ENCODE measurements around the gene CIDEC.

CIDEC gene, protein sequence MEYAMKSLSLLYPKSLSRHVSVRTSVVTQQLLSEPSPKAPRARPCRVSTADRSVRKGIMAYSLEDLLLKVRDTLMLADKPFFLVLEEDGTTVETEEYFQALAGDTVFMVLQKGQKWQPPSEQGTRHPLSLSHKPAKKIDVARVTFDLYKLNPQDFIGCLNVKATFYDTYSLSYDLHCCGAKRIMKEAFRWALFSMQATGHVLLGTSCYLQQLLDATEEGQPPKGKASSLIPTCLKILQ

DNA sequence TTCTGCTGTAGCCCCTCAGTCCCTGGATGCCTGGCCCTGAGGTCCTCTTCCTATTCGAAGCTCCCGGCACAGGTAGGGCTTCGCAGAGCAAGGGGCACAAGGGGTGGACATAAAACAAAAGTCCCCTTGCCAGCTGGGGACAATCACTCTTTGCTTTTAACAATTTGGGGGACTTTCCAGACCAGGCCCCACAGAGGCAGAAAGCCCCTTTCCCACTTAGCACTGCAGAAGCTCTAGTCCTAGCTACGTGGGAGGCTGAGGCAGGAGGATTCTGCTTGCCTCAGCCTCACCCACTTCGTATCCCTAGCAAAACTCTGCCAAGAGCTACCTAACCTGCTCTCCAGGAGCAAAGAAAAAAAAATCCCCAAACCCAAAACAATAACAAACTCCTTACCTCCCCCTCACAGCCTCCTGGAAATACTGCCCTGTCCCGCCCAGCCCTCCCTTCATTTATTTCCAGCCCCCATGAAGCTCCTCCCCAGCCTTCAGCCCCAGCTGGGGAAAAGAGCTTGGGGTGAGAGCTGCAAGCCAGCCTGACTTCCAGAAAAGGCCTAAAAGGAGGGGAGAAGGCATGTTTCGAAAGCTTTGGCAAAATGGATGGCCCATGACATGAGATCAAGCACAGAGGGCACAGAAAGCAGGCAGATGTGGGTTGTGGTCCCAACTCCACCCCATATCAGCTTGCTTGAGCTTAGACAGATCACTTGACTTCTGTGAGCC lies at the start of gene CIDEC:
Gene CIDEC (minus strand): TSS at position 424 of the 720 bp plus-strand sequence. CDS start 1,767 bp downstream, outside the sequence.
- no peak for DNase-seq (ENCODE audit: low spot score)

DNA sequence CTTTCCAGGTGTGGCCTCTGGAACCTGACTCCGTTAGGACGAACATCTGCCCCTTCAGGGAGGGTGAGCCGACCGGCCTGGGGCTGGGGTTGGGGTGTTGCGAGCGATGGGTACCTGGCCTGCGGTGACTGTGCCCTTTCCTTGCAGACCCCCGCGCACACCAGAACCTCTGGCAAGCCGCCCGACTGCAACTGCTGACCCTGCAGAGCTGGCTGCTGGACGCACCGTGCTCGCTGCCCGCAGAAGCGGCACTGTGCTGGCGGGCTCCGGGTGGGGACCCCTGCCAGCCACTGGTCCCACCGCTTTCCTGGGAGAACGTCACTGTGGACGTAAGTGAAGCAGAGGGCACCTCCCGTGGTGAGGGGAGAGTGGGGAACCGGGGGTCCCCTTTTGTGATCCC lies 48.1 kb upstream of the CIDEC start:
- no peak for DNase-seq (ENCODE audit: low spot score)

DNA sequence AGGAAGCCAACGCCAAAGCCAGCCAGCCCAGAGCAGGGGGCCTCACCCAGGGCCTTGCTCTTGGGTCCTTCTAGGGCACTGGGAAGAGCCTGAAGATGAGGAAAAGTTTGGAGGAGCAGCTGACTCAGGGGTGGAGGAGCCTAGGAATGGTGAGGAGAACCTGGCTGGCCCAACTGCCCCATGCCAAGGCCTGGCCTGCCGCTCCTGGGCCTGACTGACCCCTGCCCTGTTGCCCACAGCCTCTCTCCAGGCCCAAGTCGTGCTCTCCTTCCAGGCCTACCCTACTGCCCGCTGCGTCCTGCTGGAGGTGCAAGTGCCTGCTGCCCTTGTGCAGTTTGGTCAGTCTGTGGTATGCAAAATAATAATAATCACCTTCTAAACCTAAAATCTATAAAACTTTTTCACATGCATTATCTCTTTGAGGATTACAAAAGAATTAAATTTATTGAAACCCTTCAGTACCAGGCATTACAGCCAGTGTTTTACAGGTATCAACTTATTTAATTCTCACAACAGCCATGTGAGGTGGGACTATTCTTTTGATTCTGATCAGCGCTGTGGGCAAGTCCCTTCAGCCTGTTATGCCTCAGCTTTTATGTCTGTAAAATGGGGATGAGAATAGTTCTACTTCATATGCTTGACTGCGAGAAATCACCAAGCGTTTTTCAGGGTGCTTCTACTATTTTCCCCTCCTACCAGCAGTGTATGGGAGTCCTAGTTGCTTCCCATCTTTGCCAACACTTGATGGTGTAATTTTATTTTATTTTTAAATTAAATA lies 38.4 kb upstream of the CIDEC start:
- no peak for DNase-seq (ENCODE audit: low spot score)

DNA sequence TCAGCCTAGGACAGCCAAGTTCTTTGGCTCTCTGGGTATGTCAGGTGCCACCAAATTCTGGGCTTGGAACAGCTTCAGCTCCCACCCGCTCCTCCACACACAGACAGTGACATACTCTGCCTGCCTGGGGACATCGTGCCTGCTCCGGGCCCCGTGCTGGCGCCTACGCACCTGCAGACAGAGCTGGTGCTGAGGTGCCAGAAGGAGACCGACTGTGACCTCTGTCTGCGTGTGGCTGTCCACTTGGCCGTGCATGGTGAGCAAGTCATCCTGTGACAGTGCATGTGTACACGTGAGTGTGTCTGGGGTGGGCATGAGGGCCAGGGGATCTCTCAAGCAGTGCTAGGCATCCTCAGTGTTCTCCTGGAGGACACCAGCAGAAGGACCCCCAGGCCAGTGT lies 37.8 kb upstream of the CIDEC start:
- no peak for DNase-seq (ENCODE audit: low spot score)

DNA sequence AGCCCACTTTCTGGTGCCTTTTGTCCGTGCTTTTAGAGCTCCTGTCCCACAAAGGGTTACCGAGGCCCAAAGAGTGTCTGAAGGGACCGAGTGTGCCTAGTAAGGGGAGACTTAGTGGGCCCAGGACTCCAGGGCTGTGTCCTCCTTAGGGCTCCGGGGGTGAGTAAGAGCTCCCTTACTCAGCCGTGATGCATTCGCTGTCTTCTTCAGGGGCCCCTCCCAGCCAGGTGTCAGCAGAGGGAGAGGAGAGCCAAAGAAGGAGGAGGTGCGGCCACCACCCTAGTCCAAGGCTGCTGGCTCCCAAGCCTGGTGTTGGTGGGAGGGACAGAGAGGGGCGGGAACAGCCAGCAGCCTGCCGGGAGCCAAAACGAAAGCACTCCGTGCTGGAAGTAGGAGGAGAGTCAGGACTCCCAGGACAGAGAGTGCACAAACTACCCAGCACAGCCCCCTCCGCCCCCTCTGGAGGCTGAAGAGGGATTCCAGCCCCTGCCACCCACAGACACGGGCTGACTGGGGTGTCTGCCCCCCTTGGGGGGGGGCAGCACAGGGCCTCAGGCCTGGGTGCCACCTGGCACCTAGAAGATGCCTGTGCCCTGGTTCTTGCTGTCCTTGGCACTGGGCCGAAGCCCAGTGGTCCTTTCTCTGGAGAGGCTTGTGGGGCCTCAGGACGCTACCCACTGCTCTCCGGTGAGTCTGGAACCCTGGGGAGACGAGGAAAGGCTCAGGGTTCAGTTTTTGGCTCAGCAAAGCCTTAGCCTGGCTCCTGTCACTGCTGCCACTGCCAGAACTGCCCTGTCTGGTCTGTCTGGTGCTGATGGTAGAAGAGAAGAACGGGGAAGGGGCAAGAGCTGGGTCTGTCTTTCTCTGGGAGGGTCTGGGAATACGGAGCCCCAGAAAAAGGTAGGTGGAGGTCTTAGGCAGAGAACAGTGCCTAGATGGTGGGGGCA lies 37.0 kb upstream of the CIDEC start, which contains the start of gene IL17RC:
Gene IL17RC (plus strand): TSS at position 365 of the 947 bp plus-strand sequence. CDS start 218 bp downstream, at position 583.
- DNase-seq (ENCODE audit: low spot score): peak; percentile 42

DNA sequence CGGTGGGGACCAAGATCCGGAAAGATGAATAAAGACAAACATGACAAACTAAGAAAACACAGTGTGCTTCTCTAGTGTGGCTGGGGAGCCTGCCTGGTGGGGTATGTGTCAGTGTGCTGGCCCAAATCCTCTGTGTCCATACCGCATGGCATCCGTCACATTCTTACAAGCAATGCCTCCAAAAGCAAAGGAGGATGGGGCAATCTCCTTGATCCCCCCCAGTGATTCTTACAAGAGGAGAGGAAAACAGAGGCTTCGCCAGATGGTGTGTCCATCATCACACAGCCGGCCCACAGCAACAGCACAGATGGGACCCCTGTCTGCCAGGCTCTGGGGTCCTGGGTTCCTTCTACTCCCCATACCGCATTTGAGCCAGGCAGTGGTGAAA lies 36.3 kb upstream of the CIDEC start:
- peak; percentile 9 for DNase-seq (ENCODE audit: low spot score)

DNA sequence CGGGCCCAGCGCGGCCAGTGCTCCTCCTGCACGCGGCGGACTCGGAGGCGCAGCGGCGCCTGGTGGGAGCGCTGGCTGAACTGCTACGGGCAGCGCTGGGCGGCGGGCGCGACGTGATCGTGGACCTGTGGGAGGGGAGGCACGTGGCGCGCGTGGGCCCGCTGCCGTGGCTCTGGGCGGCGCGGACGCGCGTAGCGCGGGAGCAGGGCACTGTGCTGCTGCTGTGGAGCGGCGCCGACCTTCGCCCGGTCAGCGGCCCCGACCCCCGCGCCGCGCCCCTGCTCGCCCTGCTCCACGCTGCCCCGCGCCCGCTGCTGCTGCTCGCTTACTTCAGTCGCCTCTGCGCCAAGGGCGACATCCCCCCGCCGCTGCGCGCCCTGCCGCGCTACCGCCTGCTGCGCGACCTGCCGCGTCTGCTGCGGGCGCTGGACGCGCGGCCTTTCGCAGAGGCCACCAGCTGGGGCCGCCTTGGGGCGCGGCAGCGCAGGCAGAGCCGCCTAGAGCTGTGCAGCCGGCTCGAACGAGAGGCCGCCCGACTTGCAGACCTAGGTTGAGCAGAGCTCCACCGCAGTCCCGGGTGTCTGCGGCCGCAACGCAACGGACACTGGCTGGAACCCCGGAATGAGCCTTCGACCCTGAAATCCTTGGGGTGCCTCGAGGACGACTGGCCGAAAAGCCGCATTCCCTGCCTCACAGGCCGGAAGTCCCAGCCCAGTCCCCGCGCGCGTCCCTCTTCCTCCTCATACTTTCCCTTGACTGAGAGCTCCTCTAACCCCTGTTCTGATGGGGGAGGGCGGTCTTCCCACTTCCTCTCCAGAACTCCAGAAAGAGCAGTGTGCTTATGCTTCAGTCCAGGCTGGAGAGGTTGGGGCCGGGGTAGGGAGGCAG lies 35.4 kb upstream of the CIDEC start:
- DNase-seq (ENCODE audit: low spot score): peak; percentile 36

DNA sequence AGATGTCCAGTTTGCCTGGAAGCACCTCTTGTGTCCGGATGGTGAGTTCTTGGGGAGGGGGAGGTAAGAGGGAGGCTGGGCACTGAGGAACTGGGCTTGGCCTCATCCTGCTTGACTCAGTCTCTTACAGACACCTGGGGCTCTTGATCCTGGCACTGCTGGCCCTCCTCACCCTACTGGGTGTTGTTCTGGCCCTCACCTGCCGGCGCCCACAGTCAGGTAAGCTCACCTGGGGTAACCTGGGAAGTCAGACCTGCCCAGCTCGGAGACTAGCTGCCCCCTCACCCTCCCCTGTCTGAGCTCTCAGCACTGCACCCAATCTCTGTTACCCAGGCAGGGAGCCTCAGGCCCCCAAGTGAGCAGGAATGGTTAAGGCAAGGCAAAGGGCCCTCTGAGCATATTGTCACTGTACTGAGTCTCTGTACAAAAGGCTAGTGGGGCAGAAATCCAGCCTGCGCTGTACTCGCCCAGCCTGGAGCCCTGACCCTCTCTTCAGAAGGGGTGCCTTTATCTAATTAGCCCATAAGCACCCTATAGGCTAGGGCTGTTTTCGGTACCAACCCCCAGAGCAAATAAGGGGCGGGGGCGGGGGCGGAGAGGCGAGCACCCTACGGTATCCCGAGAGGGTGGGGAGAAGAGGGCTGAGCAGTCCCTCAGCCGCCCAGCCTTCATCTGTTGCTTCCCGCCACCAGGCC lies 34.7 kb upstream of the CIDEC start:
- DNase-seq (ENCODE audit: low spot score): no peak

DNA sequence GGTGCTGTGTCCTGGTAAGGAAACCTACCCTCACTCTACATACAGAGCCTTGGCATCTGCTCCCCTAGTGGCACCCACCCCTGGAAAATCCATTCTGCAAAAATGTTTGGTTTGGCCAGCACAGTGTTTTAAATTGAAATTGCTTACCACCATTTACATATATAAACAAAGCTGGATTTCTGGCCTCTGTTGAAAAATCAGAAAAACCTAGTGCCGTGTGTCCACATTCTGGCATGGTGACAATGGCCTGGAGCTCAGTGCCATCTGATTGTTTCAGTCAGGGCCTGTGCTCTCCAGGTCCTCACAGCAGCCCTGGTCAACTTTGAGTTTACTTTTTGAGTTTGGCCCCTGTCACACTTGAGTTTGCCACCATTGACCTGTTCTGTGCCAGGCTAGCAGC lies 34.0 kb upstream of the CIDEC start:
- no peak for DNase-seq (ENCODE audit: low spot score)

DNA sequence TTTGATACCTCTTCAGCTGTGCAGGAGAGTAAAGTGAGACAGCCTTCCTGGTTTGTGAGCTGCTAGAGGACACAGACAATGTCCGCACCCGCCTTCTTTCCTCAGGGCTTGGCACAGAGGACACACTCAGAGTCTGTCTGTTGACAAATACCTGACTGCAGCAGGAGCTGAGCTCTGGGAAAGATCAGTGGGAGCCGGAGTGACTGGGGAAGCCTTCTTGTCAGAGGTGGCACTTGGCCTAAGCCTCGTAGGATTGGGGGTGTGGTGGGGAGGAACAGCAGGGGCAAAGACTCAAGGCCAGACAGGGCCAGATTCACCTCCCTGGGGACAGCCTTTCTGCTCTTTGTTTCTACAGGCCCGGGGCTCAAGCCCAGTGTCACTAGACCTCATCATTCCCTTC lies 33.5 kb upstream of the CIDEC start:
- no peak for DNase-seq (ENCODE audit: low spot score)

DNA sequence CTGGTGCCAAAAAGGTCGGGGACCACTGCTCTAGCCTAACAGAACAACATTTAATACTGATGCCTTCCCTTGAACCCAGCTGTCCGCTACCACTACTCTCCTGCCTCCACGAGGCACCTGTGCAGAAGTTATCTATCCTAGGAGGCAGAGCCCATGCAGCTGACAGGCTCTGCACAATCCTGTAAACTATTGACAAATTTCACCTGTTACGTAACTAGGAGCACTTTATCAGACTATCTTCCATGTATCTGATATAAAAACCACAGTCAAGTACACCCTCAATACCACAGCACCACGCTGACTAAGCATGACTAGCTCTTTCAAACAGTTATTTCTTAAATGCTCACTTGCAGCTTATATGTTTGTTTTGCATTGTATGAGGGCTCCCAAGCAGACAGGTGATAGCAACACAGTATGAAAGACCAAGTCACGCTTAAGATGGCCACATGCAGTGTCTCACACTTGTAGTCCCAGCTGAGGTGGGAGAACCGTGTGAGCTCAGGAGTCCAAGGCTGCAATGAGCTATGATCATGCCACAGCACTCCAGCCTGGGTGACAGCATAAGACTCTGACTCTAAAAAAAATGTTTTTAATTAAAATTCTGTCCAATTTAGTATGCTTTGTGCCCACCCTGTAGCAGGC lies 32.4 kb upstream of the CIDEC start:
- DNase-seq (ENCODE audit: low spot score): no peak

DNA sequence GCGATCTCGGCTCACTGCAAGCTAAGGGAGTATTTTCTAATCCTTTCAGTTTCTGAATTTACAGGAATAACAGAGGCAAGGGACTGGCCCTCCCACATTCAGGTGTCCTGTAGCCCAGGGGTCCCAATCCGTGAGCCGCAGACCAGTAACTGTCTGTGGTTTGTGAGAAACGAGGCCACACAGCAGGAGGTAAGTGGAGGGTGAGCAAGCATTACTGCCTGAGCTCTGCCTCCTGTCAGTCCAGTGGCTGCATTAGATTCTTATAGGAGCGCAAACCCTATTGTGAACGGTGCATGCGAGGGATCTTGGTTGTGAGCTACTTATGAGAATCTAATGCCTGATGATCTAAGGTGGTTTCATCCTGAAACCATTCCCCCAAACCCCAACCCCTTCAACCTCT lies 31.8 kb upstream of the CIDEC start:
- DNase-seq (ENCODE audit: low spot score): no peak

DNA sequence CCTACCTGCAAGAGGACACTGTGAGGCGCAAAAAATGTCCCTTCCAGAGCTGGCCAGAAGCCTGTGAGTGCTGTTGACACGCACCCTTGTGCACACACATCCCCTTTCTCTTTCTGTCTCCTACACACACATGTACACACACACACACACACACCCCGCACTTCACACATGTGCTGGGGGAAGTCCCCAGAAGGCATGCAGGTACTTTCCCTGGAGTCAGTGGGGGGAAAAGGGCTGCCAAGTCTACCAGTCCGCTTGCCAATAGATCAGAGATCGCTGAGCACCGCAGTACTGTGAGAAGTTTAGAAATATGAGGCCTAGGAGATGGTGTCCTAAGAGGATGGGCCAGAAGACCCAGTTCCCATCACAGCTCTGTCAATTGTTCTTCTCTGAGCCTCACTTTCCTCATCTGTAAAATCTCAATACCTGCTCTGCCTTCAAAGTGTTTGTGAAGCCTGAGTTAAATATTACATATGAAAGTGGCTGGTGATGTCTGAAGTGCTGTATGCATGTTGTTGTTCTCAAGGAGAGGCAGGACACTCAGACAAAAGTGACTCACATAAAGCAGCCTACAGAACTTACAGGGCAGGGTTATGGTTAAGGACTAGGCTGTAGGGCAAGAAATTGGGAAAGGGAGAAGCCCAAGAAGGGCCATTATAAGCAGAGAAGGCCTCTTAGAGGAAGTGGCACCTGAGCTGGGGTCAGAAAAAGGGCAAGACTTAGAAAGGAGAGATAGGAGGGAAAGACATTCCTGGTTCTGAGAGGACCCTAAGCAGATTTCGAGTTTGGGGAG lies 29.4 kb upstream of the CIDEC start:
- DNase-seq (ENCODE audit: low spot score): no peak

DNA sequence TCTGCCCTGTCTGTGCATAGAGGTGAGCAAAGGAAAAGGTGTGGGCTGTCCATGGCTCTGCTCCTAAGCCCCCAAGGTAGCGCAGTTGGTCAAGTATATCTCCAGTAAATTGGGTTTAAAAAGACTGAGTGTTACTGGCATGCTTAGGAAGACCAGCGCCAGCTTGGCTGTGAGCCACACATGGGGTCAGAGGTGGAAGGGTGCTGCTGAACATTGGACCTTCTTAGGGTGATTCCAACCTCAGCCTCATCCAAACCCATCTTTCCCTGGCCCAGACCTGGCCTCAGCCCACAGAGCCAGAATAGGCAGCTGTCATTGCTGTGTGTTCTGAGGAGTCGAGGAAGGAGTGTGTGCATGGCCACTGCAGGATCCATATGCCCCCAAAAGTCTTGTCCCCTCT lies 28.2 kb upstream of the CIDEC start:
- DNase-seq (ENCODE audit: low spot score): no peak

DNA sequence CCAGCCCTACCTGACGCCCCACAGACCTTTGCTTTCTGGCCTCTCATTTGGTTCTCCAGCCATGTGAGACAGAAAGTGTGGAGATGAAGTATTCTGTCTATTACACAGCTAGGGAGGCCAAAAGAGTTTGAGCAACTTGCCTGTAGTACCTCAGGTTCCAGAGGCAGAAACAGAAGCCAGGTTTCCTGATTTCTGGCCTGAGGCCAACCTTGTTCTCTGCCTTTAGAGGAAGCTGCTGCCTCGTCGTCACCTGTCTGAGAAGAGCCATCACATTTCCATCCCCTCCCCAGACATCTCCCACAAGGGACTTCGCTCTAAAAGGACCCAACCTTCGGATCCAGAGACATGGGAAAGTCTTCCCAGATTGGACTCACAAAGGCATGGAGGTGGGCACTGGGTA lies 26.4 kb upstream of the CIDEC start:
- no peak for DNase-seq (ENCODE audit: low spot score)

DNA sequence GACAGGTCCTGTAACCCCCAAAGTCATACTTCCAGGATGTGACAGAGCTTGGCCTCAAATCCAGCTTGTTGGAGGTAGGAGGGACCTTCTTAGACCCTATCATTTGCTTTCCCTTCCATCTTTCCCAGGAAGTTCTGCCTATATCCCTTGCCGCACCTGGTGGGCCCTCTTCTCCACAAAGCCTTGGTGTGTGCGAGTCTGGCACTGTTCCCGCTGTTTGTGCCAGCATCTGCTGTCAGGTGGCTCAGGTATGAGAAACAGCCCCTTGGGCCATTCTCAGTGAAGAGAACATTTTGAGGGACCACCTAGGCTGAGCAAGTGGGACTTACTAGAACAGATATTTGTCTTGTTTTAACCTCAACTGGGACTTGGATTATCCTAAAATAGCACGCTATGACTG lies 23.9 kb upstream of the CIDEC start:
- no peak for DNase-seq (ENCODE audit: low spot score)

DNA sequence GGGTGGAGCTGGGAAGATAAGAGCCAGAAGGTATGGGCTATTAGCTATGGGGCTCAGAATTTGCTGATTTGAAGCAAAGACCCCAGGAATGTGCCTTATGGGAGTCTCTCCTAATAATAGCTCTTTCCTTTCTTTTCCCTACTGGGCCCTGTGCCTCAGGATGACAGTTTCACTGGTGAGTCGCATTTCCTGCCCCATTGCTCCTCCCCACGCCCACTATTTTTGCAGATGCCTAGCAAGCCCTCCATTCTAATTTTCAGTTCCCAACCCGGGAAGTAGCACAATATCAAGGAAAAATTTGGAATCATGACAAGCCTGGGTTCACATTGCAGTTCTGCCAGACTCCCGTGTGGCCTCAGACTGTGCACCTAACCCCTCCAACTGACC lies 23.2 kb upstream of the CIDEC start:
- DNase-seq (ENCODE audit: low spot score): no peak

DNA sequence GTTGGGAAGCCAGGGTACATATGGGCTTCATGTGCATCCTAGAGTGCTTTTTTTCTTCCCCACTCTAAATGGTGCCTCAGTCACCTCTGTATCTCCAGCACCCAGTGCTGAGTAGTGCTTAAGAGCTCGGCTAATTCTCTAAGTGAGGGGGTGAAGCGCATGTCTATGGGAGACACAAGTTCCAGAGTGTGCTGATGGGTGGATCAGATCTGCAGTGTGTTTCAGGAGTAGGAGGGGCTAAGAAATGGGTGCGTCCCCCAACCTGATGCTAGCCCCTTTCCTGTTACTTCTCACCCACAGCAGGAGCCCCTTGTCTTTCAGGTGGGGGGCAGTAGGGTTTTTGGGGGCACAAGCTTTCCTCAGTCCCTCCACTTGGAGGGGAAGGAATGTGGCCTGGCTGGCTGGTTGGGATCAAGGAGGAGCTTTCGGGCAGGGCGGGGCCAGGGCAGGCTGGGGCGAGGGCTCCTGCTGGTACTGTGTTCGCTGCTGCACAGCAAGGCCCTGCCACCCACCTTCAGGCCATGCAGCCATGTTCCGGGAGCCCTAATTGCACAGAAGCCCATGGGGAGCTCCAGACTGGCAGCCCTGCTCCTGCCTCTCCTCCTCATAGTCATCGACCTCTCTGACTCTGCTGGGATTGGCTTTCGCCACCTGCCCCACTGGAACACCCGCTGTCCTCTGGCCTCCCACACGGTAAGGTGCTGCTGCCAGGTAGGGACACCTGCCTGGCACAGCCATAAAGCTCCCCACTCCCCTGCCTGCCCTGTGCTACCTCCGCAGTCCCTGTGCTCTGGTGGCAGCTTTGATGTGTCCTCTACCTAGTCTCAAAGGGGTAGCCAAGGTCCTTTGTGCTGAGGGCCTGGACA lies 22.6 kb upstream of the CIDEC start, which contains the start of gene IL17RE:
Gene IL17RE (plus strand): TSS at position 477 of the 866 bp plus-strand sequence. CDS start 85 bp downstream, at position 562.
- DNase-seq (ENCODE audit: low spot score): no peak

Data from globus pallidus (tissue), 1 donor.